ENCODE measurements around the gene CAMK1. TPM values are rescaled to one million over a fixed set of nuclear protein-coding genes. Genes with fewer than 3 reads are reported as not detected.
A peak's percentile ranks its signal among the peaks of the same experiment; 100 is the strongest.

The CAMK1 gene
- total and polyA plus RNA-seq, 9 of the 15 experiments (the other 6 are each of a cell fraction or from before 2014, with no cell fraction given) = 0.23 to 10.7 (median 6.0) TPM

GRCh38 chr3:9715764-9716437 lies 53.8 kb downstream of the CAMK1 start (continued):
- TF ChIP-seq UBTF (IDR thresholded peaks at IDR 0.05; ENCODE audit: borderline replicate concordance in 1 of 2, low read depth in 2 of 2, low read length in 2 of 2) (no peak), DLX4 (CRISPR knock-in tag; IDR thresholded peaks at IDR 0.05) (no peak), SIN3B (IDR thresholded peaks at IDR 0.05; ENCODE audit: low read depth) (peak; percentile 63; the same call in 1 of the 2 replicates), ZNF384 (IDR thresholded peaks at IDR 0.05; ENCODE audit: low read depth, low read length) (peak; percentile 70; the same call in 1 of the 2 replicates), CHD2 (IDR thresholded peaks at IDR 0.05; ENCODE audit: low read depth, low read length) (no peak), HMBOX1 (IDR thresholded peaks at IDR 0.05) (no peak), SRSF9 (IDR thresholded peaks at IDR 0.05; ENCODE audit: borderline replicate concordance, low read depth, low read length) (no peak), THAP7 (CRISPR knock-in tag; IDR thresholded peaks at IDR 0.05) (no peak), NRF1 (conservative IDR thresholded peaks at IDR 0.05 in 1 of 2, IDR thresholded peaks at IDR 0.05 in 1 of 2) (peak in 1 of 2 experiments; percentile 9; a peak in 1 of 4 replicates), KLF6 (CRISPR knock-in tag; IDR thresholded peaks at IDR 0.05; ENCODE audit: borderline replicate concordance) (no peak), HCFC1 (IDR thresholded peaks at IDR 0.05; ENCODE audit: low read depth, low read length) (peak; percentile 56), MIER1 (IDR thresholded peaks at IDR 0.05; ENCODE audit: low read depth) (no peak), JUN (IDR thresholded peaks at IDR 0.05; ENCODE audit: borderline replicate concordance, low read depth, low read length) (peak; percentile 98), JUN (CRISPR knock-in tag; IDR thresholded peaks at IDR 0.05; ENCODE audit: borderline replicate concordance) (no peak), TGIF2 (CRISPR knock-in tag; IDR thresholded peaks at IDR 0.05) (no peak), RHOXF2B (CRISPR knock-in tag; conservative IDR thresholded peaks at IDR 0.05) (no peak), KHSRP (IDR thresholded peaks at IDR 0.05) (no peak)
